CD14-positive monocyte (primary cell): Measurements from ENCODE around the gene GGT7. TPM values are rescaled to one million over a fixed set of nuclear protein-coding genes. Genes with fewer than 3 reads are reported as not detected.
A peak's percentile ranks its signal among the peaks of the same experiment; 100 is the strongest.

ENCODE experiments used
- DNase-seq, 3 donors: peaks; one replicate each; pipeline ENCODE4 v3.0.0-alpha.2; 2011 to 2022
- H2AFZ ChIP-seq: 2 replicates; pipeline ENCODE4 v1.6.0; 2012; ENCODE audit warnings: mild to moderate bottlenecking, low read depth, low read length, inconsistent platforms; ENCODE audit not compliant: insufficient read depth, poor library complexity, severe bottlenecking
- H3K27ac ChIP-seq, 2 donors: 1 replicate in 1 of 2; 2 replicates in 1 of 2; pipeline ENCODE4 v1.5.1; 2012 to 2013; ENCODE audit warnings: low read length in 2 of 2, control low read depth in 1 of 2, inconsistent platforms in 1 of 2, low read depth in 1 of 2, mild to moderate bottlenecking in 1 of 2
- H3K27me3 ChIP-seq, 2 donors: one replicate each; pipeline versions ENCODE4 v1.6.0 to v1.6.1; 2011 to 2013; ENCODE audit warnings: low read length in 2 of 2; ENCODE audit not compliant: control insufficient read depth in 2 of 2, insufficient read depth in 2 of 2
- H3K36me3 ChIP-seq, 2 donors: replicated peaks in 1 of 2; 1 replicate in 1 of 2; 2 replicates in 1 of 2; pipeline versions ENCODE4 v1.5.1 to v1.6.1; 2012 to 2013; ENCODE audit warnings: low read length in 2 of 2, control low read depth in 1 of 2, inconsistent platforms in 1 of 2, mild to moderate bottlenecking in 1 of 2; ENCODE audit not compliant: insufficient read depth in 2 of 2, control insufficient read depth in 1 of 2
- H3K4me1 ChIP-seq, 2 donors: 1 replicate in 1 of 2; 2 replicates in 1 of 2; pipeline versions ENCODE4 v1.5.1 to v1.6.1; 2012 to 2013; ENCODE audit warnings: low read length in 2 of 2, control low read depth in 1 of 2, inconsistent platforms in 1 of 2, mild to moderate bottlenecking in 1 of 2, moderate library complexity in 1 of 2; ENCODE audit not compliant: insufficient read depth in 2 of 2, control insufficient read depth in 1 of 2
- H3K4me2 ChIP-seq: replicated peaks from 2 replicates; pipeline ENCODE3; 2012; ENCODE audit warnings: low read length, moderate library complexity, mild to moderate bottlenecking; ENCODE audit not compliant: poor library complexity, severe bottlenecking; ENCODE audit errors: extremely low read depth
- H3K4me3 ChIP-seq, 3 experiments: fragments of 200-600 bp in 1 of 3; sonication (generic) in 1 of 3; replicated peaks in 1 of 3; 1 replicate in 2 of 3; 2 replicates in 1 of 3; pipeline ENCODE4 v1.5.1; 2011 to 2013; ENCODE audit warnings: low read length in 3 of 3, mild to moderate bottlenecking in 3 of 3, control low read depth in 2 of 3, low read depth in 2 of 3, inconsistent platforms in 1 of 3, moderate library complexity in 1 of 3
- H3K79me2 ChIP-seq: 2 replicates; pipeline ENCODE4 v1.6.0; 2012; ENCODE audit warnings: mild to moderate bottlenecking, control low read depth, inconsistent platforms, low read length, moderate library complexity; ENCODE audit not compliant: insufficient read depth
- H3K9ac ChIP-seq: 2 replicates; pipeline ENCODE4 v1.6.0; 2017; ENCODE audit warnings: low read length, mild to moderate bottlenecking; ENCODE audit not compliant: insufficient read depth, poor library complexity, severe bottlenecking
- H3K9me3 ChIP-seq, 2 donors: replicated peaks in 1 of 2; 1 replicate in 1 of 2; 2 replicates in 1 of 2; pipeline versions ENCODE4 v1.5.1 to v1.6.1; 2012 to 2013; ENCODE audit warnings: low read length in 2 of 2, control low read depth in 1 of 2; ENCODE audit not compliant: control insufficient read depth in 1 of 2, insufficient read depth in 1 of 2
- H4K20me1 ChIP-seq: 2 replicates; pipeline ENCODE4 v1.6.0; 2012; ENCODE audit warnings: mild to moderate bottlenecking, low read length, control low read depth, moderate library complexity; ENCODE audit not compliant: insufficient read depth
- H3K27ac Mint-ChIP-seq, 7 donors: one replicate each; pipeline ENCODE4 v1.8.0; 2020; ENCODE audit warnings: mild to moderate bottlenecking in 7 of 7, mixed read lengths in 7 of 7, moderate library complexity in 6 of 7, inconsistent platforms in 2 of 7
- H3K27me3 Mint-ChIP-seq, 3 donors: one replicate each; pipeline ENCODE4 v1.8.0; 2021 to 2022; ENCODE audit warnings: low read depth in 3 of 3, mild to moderate bottlenecking in 3 of 3, mixed read lengths in 3 of 3, moderate library complexity in 3 of 3, inconsistent platforms in 1 of 3
- H3K36me3 Mint-ChIP-seq, 2 donors: one replicate each; pipeline ENCODE4 v1.8.0; 2020; ENCODE audit warnings: mixed read lengths in 2 of 2, inconsistent platforms in 1 of 2, mild to moderate bottlenecking in 1 of 2
- H3K4me1 Mint-ChIP-seq: one replicate; pipeline ENCODE4 v1.8.0; 2020; ENCODE audit warnings: mild to moderate bottlenecking, mixed read lengths
- H3K4me3 Mint-ChIP-seq, 2 donors: one replicate each; pipeline ENCODE4 v1.8.0; 2020; ENCODE audit warnings: mild to moderate bottlenecking in 2 of 2, mixed read lengths in 2 of 2, moderate library complexity in 1 of 2
- H3K9me3 Mint-ChIP-seq, 7 donors: one replicate each; pipeline ENCODE4 v1.8.0; 2020 to 2022; ENCODE audit warnings: mixed read lengths in 7 of 7, mild to moderate bottlenecking in 6 of 7, moderate library complexity in 6 of 7, inconsistent platforms in 2 of 7
- WGBS: methylation state at CpG from one replicate; pipeline ENCODE4 v1.1.5; 2013; ENCODE audit warnings: missing lambda C conversion rate; ENCODE audit not compliant: insufficient coverage; 5-methylcytosine and 5-hydroxymethylcytosine counted together
- intact Hi-C, 2 donors: fragments of 100-400 bp; cut with micrococcal nuclease; formaldehyde crosslinking; loops; one replicate each; pipeline versions ENCODE4 v1.15.0 to v1.15.1; 2023
- polyA plus RNA-seq, 3 donors: library from polyadenylated mRNA; depleted of rRNA in 1 of 3; unstranded in 2 of 3; stranded (reverse) in 1 of 3; fragments of 300-500 nt in 2 of 3; fragments of >200 nt in 1 of 3; fragmentation: Illumina TruSeq in 2 of 3; gene quantifications; 1 replicate in 2 of 3; 2 replicates in 1 of 3; pipeline ENCODE4 v1.2.3, GENCODE V29; 2012 to 2021
- TF ChIP-seq, protein P1 (sequence below): fragments of 200-600 bp; IDR thresholded peaks from one replicate; pipeline ENCODE4 v1.8.0; 2022; ENCODE audit warnings: antibody characterized with exemption, mild to moderate bottlenecking

Gene GGT7
- polyA plus RNA-seq, 3 donors = 2.1 to 10.3 (median 2.4) TPM

DNA sequence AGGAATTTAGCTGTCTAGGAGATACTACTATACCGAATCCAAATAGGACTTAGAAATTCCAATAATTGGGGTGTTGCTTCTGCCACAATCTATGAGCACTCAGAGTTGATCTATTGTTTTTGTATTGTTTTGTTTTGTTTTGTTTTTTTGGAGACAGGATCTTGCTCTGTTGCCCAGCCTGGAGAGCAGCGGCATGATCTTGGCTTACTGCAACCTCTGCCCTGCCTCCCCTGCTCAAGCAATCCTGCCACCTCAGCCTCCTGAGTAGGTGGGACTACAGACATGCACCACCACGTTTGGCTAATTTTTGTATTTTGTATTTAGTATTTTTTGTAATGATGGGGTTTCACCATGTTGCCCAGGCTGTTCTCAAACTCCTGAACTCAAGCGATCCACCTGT lies 11.2 kb upstream of the GGT7 start:
- whole genome bisulfite sequencing = 100% methylated on average over 1 of the region's 4 CpGs
- intact Hi-C loops = no loop called here

DNA sequence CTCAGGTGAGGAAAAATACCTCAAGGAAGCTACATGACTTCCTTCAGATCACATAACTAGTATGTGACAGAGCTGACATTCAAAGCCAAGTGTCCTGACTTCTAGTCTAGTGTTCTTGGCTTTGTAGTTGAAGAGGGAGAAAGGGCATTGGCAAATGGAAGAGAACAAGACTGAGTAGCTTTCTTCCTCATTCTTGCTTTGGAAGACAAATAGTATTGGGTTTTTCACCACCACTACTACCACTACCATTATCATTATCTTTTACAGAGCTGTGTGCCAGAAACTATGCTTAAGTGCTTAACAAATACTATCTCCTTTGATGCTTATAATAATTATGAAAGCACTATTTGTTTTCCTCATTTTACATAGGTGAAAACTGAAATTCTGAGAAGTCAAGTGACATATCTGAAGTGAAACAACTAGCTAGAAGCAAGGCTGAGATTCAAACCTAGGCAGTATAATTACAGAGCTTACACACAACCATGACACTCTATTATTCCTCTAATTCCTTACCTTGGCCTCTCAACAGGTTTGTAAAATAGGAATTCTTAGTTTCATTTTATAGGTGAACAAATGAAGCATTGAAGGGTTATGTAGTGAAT lies 10.5 kb upstream of the GGT7 start:
- H3K27ac ChIP-seq = peak overlapping the region in 1 of 2 donors; percentile 36
- peaks cover 38 to 73% of the 10 kb centered on the region in 2 donors for H3K36me3 Mint-ChIP-seq
- H3K9me3 Mint-ChIP-seq = no peaks in the 10 kb centered on the region
- no peak overlapping the region for H3K4me2 ChIP-seq
- no peak overlapping the region for H3K9ac ChIP-seq
- H3K27me3 Mint-ChIP-seq = peaks cover 0 to 2% (median 0%) of the 10 kb centered on the region in 3 donors
- no peak overlapping the region for H2AFZ ChIP-seq
- H3K36me3 ChIP-seq = peaks cover 32 to 64% of the 10 kb centered on the region in 2 donors
- no peak overlapping the region for H3K4me3 Mint-ChIP-seq
- intact Hi-C loops = no loop called here
- H3K27me3 ChIP-seq = no peaks in the 10 kb centered on the region
- no peaks in the 10 kb centered on the region for H3K4me1 ChIP-seq
- H4K20me1 ChIP-seq = peaks cover 6% of the 10 kb centered on the region
- TF ChIP-seq, protein P1, sequence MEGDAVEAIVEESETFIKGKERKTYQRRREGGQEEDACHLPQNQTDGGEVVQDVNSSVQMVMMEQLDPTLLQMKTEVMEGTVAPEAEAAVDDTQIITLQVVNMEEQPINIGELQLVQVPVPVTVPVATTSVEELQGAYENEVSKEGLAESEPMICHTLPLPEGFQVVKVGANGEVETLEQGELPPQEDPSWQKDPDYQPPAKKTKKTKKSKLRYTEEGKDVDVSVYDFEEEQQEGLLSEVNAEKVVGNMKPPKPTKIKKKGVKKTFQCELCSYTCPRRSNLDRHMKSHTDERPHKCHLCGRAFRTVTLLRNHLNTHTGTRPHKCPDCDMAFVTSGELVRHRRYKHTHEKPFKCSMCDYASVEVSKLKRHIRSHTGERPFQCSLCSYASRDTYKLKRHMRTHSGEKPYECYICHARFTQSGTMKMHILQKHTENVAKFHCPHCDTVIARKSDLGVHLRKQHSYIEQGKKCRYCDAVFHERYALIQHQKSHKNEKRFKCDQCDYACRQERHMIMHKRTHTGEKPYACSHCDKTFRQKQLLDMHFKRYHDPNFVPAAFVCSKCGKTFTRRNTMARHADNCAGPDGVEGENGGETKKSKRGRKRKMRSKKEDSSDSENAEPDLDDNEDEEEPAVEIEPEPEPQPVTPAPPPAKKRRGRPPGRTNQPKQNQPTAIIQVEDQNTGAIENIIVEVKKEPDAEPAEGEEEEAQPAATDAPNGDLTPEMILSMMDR = no peak
- H3K79me2 ChIP-seq = peaks cover 32% of the 10 kb centered on the region
- peaks cover 12% of the 10 kb centered on the region for H3K4me1 Mint-ChIP-seq
- no peaks in the 10 kb centered on the region for H3K9me3 ChIP-seq
- DNase-seq = no peak
- peak overlapping the region in 1 of 7 donors; percentile 8 for H3K27ac Mint-ChIP-seq
- H3K4me3 ChIP-seq = no peak overlapping the region

More for the DNA sequence above, 11.2 kb upstream of the GGT7 start:
- Histone ChIP-seq H3K36me3 (peaks cover 32 to 69% of the 10 kb centered on the region in 2 donors), H3K9me3 (no peaks in the 10 kb centered on the region), H3K4me2 (no peak overlapping the region), H3K4me1 (no peaks in the 10 kb centered on the region), H3K4me3 (no peak overlapping the region), H2AFZ (no peak overlapping the region), H3K9ac (no peak overlapping the region), H3K79me2 (peaks cover 33% of the 10 kb centered on the region), H3K27me3 (no peaks in the 10 kb centered on the region), H4K20me1 (peaks cover 6% of the 10 kb centered on the region), H3K27ac (peak overlapping the region in 1 of 2 donors; percentile 36)
- H3K9me3 Mint-ChIP-seq = no peaks in the 10 kb centered on the region
- peak overlapping the region in 1 of 7 donors; percentile 57 for H3K27ac Mint-ChIP-seq
- H3K27me3 Mint-ChIP-seq = peaks cover 0 to 2% (median 0%) of the 10 kb centered on the region in 3 donors
- no peak overlapping the region for H3K4me3 Mint-ChIP-seq
- peaks cover 8% of the 10 kb centered on the region for H3K4me1 Mint-ChIP-seq
- TF ChIP-seq, protein P1 = no peak
- no peak for DNase-seq
- peaks cover 42 to 75% of the 10 kb centered on the region in 2 donors for H3K36me3 Mint-ChIP-seq
